ENCODE results near the gene TAAR6. TPM values are rescaled to one million over a fixed set of nuclear protein-coding genes. Genes with fewer than 3 reads are reported as not detected.

Gene TAAR6
- total RNA-seq, 4 donors from 2014 or later: not detected

DNA sequence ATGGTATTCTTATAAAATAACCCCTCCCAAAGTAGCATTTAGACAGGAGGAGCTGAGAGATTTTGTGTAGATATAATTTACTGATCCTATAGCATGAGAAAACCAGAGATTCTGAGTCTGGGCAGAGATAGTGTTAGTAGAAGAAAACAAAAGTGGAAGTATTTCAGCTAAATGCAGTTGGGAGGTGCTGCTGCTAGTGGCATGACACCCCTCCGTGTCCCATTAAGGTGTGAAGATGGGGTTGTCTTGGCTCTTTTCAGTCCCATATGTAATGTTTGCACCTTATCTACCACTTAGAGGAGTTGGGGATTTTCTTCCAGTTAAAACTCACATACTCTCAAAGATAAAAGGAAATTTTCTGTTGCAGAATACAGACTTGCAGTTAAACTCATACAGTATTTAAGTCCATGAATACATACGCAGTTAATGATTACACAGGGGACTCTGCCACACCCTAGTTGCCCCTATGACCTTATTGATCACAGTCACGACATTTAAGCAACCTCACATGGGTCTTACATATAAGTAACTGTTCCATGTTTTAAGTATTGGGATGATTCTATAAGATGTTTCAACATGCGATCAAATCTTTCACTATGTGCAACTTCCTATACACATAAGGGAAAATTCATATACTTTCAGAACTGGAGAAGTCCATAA is 42.5 kb downstream of the TAAR6 start:
- no peaks in the 10 kb centered on the region for H3K9me3 ChIP-seq
- H3K4me3 ChIP-seq (replicated peaks in 1 of 3): no peak overlapping the region
- H3K36me3 ChIP-seq: no peaks in the 10 kb centered on the region
- TF ChIP-seq, protein P1, sequence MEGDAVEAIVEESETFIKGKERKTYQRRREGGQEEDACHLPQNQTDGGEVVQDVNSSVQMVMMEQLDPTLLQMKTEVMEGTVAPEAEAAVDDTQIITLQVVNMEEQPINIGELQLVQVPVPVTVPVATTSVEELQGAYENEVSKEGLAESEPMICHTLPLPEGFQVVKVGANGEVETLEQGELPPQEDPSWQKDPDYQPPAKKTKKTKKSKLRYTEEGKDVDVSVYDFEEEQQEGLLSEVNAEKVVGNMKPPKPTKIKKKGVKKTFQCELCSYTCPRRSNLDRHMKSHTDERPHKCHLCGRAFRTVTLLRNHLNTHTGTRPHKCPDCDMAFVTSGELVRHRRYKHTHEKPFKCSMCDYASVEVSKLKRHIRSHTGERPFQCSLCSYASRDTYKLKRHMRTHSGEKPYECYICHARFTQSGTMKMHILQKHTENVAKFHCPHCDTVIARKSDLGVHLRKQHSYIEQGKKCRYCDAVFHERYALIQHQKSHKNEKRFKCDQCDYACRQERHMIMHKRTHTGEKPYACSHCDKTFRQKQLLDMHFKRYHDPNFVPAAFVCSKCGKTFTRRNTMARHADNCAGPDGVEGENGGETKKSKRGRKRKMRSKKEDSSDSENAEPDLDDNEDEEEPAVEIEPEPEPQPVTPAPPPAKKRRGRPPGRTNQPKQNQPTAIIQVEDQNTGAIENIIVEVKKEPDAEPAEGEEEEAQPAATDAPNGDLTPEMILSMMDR (IDR thresholded peaks at IDR 0.05): no peak
- no peak for TF ChIP-seq POLR2A (IDR thresholded peaks at IDR 0.05)
- intact Hi-C loops (cut with DNase I): no loop called here
- no peak overlapping the region for H3K27ac ChIP-seq
- no peak for DNase-seq
- no peaks in the 10 kb centered on the region for H3K27me3 ChIP-seq
- 59 to 61% methylated on average over 4 of the region's 4 CpGs for WGBS, 2 donors
- no peaks in the 10 kb centered on the region for H3K4me1 ChIP-seq

DNA sequence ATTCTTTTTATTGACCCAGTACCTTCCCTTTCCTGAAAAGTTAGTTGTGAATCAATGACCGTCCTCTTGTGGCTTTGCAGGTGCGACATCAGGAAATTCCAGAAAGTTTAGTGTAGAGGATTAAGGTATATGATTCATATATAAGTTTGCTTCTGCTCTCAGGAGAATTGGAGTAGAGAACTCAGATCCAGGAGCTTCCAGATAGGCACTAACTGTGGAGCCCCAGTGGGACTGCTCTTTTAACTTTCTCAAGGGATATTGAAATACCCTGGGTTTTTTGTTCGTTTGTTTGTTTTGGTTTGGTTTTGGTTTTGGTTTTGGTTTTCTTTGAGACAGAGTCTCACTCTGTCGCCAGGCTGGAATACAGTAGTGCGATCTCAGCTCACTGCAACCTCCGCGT is 44.4 kb downstream of the TAAR6 start:
- 77 to 83% methylated on average over 6 of the region's 7 CpGs for WGBS, 2 donors
- Histone ChIP-seq H3K4me1 (no peaks in the 10 kb centered on the region), H3K27ac (no peak overlapping the region), H3K9me3 (no peaks in the 10 kb centered on the region), H3K27me3 (no peaks in the 10 kb centered on the region), H3K4me3 (replicated peaks in 1 of 3) (no peak overlapping the region), H3K36me3 (no peaks in the 10 kb centered on the region)
- TF ChIP-seq POLR2A (IDR thresholded peaks at IDR 0.05): no peak
- TF ChIP-seq, protein P1 (IDR thresholded peaks at IDR 0.05): no peak
- no peak for DNase-seq
- intact Hi-C loops (cut with DNase I): no loop called here

DNA sequence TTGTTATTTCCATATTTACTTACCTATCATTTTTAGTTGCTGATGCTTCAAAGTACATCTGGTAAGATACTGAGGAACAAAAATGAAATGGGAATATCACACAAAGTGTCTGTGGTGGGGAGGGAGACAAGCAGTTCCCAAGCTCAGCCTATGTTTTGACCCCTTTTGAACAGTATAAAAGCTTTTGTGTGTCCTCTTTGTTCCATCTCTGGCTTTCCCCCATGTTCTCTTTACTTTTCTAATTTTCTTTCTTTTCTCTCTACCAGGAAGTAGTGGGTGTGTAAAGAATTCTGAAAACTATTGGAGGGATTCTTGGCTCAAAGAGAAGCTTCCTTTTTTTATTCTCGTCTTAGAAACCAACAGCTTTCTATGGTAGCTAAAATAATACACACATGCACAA is 46.6 kb downstream of the TAAR6 start:
- Histone ChIP-seq H3K9me3 (no peaks in the 10 kb centered on the region), H3K36me3 (no peaks in the 10 kb centered on the region), H3K4me1 (no peaks in the 10 kb centered on the region), H3K4me3 (replicated peaks in 1 of 3) (no peak overlapping the region), H3K27ac (no peak overlapping the region), H3K27me3 (no peaks in the 10 kb centered on the region)
- intact Hi-C loops (cut with DNase I): no loop called here
- no peak for DNase-seq
- 45 to 66% methylated on average over 1 of the region's 1 CpG for WGBS, 2 donors
- TF ChIP-seq, protein P1 (IDR thresholded peaks at IDR 0.05): no peak
- no peak for TF ChIP-seq POLR2A (IDR thresholded peaks at IDR 0.05)

Small RNAs within 50 kb of the gene (small RNA-seq; reads per million reads assigned to genes)
- not detected for gene TAAR7P

Other genes with a start within 250 kb of the TAAR6 start
- gene MOXD1, start 168.8 kb upstream of the TAAR6 start, total RNA-seq: 1 to 10 TPM; 1.3 to 3.8 (median 1.5) TPM
- 10 to 100 TPM; 45.7 to 70.6 (median 53.2) TPM for gene STX7, start 57.2 kb upstream of the TAAR6 start, total RNA-seq
- not detected for gene TAAR9, start 32.0 kb upstream of the TAAR6 start, total RNA-seq
- not detected for gene TAAR8, start 17.6 kb upstream of the TAAR6 start, total RNA-seq
- gene TAAR5, start 19.4 kb downstream of the TAAR6 start, total RNA-seq: not detected
- not detected for gene TAAR2, start 54.0 kb downstream of the TAAR6 start, total RNA-seq
- gene TAAR1, start 88.9 kb downstream of the TAAR6 start, total RNA-seq: not detected
- gene VNN1, start 143.7 kb downstream of the TAAR6 start, total RNA-seq: 1 to 10 TPM in 1 of 4 donors, under 1 TPM in 3; 0.46 to 5.8 (median 0.76) TPM
- 1 to 10 TPM in 2 of 4 donors, under 1 TPM in 1, not detected in 1; 0.78 to 4.0 (median 1.2) TPM for gene VNN2, start 187.6 kb downstream of the TAAR6 start, total RNA-seq
- gene SLC18B1, start 228.3 kb downstream of the TAAR6 start, total RNA-seq: 10 to 100 TPM; 18.0 to 25.8 (median 23.5) TPM
- gene RPS12, start 244.2 kb downstream of the TAAR6 start, total RNA-seq: 1,000 to 10,000 TPM in 3 of 4 donors, 100 to 1,000 TPM in 1; 790 to 1,916 (median 1,660) TPM